Type B pancreatic cell (in vitro differentiated cells): ENCODE measurements around the gene MIB2. TPM values are rescaled to one million over a fixed set of nuclear protein-coding genes. Genes with fewer than 3 reads are reported as not detected.
"Not testable (repeated sequence)": the region's sequence is repeated elsewhere in the genome, so short reads cannot be mapped to it uniquely, and the experiment has no call there.

Experiments
- DNase-seq: peaks from one replicate; pipeline ENCODE4 v3.0.0; 2021; ENCODE audit warnings: mixed read lengths; ENCODE audit not compliant: unreplicated experiment; ENCODE audit errors: extremely low spot score
- H3K27ac Mint-ChIP-seq: 2 replicates; pipeline ENCODE4 v1.8.0; 2021; ENCODE audit warnings: mild to moderate bottlenecking, mixed read lengths
- H3K27me3 Mint-ChIP-seq: 2 replicates; pipeline ENCODE4 v1.8.0; 2021; ENCODE audit warnings: mixed read lengths
- H3K36me3 Mint-ChIP-seq: 2 replicates; pipeline ENCODE4 v1.8.0; 2021; ENCODE audit warnings: mixed read lengths
- H3K4me1 Mint-ChIP-seq: one replicate; pipeline ENCODE4 v1.8.0; 2021; ENCODE audit warnings: mixed read lengths; ENCODE audit not compliant: unreplicated experiment
- H3K4me3 Mint-ChIP-seq: 2 replicates; pipeline ENCODE4 v1.8.0; 2021; ENCODE audit warnings: mild to moderate bottlenecking, mixed read lengths
- H3K9me3 Mint-ChIP-seq: 2 replicates; pipeline ENCODE4 v1.8.0; 2021; ENCODE audit warnings: mixed read lengths
- CTCF ChIP-seq: fragments of 200-600 bp; sonication (generic); conservative IDR thresholded peaks from 2 replicates; pipeline ENCODE4 v1.5.0; 2021; ENCODE audit warnings: antibody characterized with exemption, mild to moderate bottlenecking
- total RNA-seq: library from RNA; stranded (reverse); gene quantifications from 2 replicates; pipeline ENCODE4 v1.2.1, GENCODE V29; 2021; ENCODE audit warnings: low replicate concordance

The MIB2 gene
- total RNA-seq, 1 donor from 2014 or later = 114 TPM

GRCh38 chr1:1658583-1659549 lies 43.6 kb downstream of the MIB2 start, which contains the start of gene CDK11B:
Gene CDK11B, minus strand, starts transcription at chr1:1659004. Its CDS starts 1,519 bp downstream, at chr1:1657485.
- H3K4me1 Mint-ChIP-seq, H3K27me3 Mint-ChIP-seq, H3K36me3 Mint-ChIP-seq, H3K9me3 Mint-ChIP-seq: not testable (repeated sequence)
- Mint-ChIP-seq H3K27ac (peak within 1 kb of the TSS; percentile 100), H3K4me3 (peak within 1 kb of the TSS; percentile 97)
- peak; percentile 65 for TF ChIP-seq CTCF
- peak; percentile 93 for DNase-seq

DNA sequence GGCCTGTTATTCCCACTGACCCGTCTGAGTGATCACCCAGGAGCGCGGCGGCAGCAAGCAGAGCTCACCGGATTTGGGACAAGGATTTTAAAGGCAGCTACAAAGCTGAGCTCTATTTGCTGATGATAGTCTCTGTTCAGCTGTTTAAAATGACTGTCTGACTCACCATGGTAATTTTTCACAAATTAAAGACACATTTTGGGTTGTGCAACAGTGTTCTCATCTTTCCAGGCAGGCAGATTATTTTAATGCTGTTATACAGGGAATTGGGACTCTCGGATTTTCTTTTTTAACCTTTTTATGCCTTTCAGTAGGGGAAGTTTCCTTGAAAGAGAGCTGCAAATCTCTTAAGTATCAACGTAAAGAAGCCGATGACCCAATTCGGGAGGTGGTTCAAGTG lies 47.1 kb downstream of the MIB2 start:
- not testable (repeated sequence) for H3K4me1 Mint-ChIP-seq, H3K36me3 Mint-ChIP-seq, DNase-seq, H3K27me3 Mint-ChIP-seq, H3K4me3 Mint-ChIP-seq, H3K9me3 Mint-ChIP-seq
- H3K27ac Mint-ChIP-seq = peak overlapping the region; percentile 46

- not testable (repeated sequence) for DNase-seq, H3K4me1 Mint-ChIP-seq, H3K27me3 Mint-ChIP-seq, H3K36me3 Mint-ChIP-seq, H3K4me3 Mint-ChIP-seq, H3K9me3 Mint-ChIP-seq
- peak overlapping the region; percentile 46 for H3K27ac Mint-ChIP-seq
Measured at GRCh38 chr1:1662830-1663560, 47.7 kb downstream of the MIB2 start.

DNA sequence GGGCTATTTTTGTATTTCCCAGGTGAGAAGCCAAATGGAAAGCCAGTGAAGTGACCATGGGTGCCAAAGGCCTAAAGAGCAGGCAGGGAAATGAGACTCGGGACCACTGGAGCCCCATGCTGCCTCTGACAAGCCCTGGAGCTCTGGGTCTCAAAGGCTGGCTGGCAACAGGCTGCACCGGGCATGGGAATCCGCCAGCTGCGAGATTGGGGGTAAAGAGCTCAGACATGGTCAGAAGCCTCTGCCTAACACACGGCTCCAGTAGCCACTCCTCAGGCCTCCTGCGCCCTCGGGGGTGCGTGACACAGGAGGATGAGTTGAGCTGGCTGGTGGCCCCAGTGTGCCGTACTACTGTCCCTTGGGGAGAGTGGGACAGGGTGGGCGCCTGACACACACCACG lies 49.0 kb downstream of the MIB2 start:
- not testable (repeated sequence) for H3K27ac Mint-ChIP-seq, H3K36me3 Mint-ChIP-seq, DNase-seq, H3K9me3 Mint-ChIP-seq, H3K4me1 Mint-ChIP-seq, H3K27me3 Mint-ChIP-seq, H3K4me3 Mint-ChIP-seq

DNA sequence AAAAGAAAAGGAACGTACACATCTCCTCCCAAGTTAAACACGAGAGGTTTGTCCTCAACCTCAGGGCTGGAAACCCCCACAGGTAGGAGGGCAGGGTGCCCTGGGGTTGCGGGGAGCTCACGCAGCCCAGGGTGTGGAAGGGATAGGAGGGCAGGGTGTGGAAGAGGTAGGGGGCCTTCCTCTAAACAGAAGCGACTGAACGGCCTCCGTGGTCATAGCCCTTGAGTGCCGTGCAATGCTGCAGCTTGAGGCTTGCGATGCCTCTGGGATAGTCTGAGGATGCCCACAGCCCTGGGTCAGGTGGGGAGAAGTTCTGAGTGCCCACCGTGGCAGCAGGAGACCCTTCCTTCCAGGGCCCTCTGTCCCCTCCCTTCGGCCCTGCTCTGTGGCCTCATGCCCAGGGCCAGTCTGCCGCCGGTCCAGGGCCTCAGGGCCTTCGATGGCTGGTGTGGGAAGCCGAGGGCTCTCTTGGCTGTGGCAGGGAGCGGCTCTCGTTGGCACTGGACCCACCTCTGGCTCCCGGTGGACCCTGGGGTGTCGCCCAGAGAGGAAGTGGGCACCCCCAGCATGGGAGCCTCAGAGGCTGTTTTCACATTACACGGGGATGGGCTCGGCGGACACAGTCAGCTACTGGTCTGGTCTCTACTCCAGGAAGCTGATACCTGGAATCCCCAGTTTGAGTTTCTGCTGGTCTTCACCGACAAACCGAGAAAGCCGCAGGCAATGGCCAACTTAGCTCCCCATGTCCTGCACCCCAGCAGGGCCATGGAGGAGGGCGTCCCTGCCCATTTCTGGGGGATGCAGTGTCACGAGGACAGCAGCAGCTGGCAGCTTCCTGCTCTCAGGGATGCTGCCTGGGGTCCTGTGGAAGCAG lies 49.9 kb downstream of the MIB2 start:
- Mint-ChIP-seq H3K27ac (no peak overlapping the region), H3K4me3 (no peak overlapping the region), H3K9me3 (no peaks in the 10 kb centered on the region), H3K27me3 (no peaks in the 10 kb centered on the region), H3K36me3 (peaks cover 3% of the 10 kb centered on the region), H3K4me1 (no peaks in the 10 kb centered on the region)
- no peak for TF ChIP-seq CTCF
- DNase-seq = no peak

DNA sequence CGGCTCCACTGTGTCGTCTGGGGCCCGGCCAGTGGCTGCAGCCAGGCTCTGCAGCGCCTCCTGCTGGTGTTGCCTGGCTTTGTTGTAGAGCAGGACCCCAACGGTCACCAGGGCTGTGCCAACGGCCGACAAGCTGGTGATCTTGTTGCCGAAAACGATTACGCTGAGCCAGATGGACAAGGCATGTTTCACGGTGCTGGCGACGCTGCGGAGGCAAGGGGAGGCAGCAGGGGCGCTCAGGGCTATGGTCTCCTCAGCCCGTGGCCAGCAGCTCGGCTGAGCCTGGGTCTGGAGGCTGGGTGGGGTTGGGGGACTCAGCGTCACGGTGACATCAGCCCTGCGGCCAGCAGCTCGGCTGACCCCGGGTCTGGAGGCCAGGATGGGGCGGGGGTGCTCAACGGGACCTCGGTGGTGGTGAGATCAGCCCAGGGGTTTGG lies 50.5 kb downstream of the MIB2 start:
- H3K9me3 Mint-ChIP-seq = no peaks in the 10 kb centered on the region
- peak; percentile 73 for TF ChIP-seq CTCF
- H3K36me3 Mint-ChIP-seq = peaks cover 3% of the 10 kb centered on the region
- H3K27ac Mint-ChIP-seq = no peak overlapping the region
- DNase-seq = no peak
- no peaks in the 10 kb centered on the region for H3K4me1 Mint-ChIP-seq
- H3K4me3 Mint-ChIP-seq = no peak overlapping the region
- no peaks in the 10 kb centered on the region for H3K27me3 Mint-ChIP-seq
